ENCODE results near the gene TPM4.
A peak's percentile ranks its signal among the peaks of the same experiment; 100 is the strongest.

Gene TPM4

DNA sequence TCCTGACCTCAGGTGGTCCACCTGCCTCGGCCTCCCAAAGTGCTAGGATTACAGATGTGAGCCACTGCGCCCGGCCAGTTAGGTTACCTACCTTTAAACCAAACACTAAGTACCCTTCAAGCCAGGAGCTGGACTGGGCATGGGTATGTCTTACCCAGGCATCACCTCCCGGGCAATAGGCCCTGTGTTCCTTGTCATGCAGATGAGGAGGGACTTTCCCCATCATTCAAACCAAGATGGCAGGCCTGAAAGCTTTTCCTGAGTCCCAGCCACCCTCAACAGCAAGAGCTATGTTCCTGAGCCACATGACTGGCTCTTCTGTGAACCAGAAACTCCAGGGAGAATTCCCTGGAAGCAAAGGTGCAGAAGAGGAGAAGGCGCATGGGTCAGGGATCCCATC, 44.8 kb downstream of the TPM4 start:
- no peak overlapping the region for H3K4me3 ChIP-seq (ENCODE audit: low read depth, low read length)
- TF ChIP-seq, protein P1, sequence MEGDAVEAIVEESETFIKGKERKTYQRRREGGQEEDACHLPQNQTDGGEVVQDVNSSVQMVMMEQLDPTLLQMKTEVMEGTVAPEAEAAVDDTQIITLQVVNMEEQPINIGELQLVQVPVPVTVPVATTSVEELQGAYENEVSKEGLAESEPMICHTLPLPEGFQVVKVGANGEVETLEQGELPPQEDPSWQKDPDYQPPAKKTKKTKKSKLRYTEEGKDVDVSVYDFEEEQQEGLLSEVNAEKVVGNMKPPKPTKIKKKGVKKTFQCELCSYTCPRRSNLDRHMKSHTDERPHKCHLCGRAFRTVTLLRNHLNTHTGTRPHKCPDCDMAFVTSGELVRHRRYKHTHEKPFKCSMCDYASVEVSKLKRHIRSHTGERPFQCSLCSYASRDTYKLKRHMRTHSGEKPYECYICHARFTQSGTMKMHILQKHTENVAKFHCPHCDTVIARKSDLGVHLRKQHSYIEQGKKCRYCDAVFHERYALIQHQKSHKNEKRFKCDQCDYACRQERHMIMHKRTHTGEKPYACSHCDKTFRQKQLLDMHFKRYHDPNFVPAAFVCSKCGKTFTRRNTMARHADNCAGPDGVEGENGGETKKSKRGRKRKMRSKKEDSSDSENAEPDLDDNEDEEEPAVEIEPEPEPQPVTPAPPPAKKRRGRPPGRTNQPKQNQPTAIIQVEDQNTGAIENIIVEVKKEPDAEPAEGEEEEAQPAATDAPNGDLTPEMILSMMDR (conservative IDR thresholded peaks at IDR 0.05; ENCODE audit: low read depth, low read length), result no peak
- no peak for DNase-seq (ENCODE audit: low read depth)

DNA sequence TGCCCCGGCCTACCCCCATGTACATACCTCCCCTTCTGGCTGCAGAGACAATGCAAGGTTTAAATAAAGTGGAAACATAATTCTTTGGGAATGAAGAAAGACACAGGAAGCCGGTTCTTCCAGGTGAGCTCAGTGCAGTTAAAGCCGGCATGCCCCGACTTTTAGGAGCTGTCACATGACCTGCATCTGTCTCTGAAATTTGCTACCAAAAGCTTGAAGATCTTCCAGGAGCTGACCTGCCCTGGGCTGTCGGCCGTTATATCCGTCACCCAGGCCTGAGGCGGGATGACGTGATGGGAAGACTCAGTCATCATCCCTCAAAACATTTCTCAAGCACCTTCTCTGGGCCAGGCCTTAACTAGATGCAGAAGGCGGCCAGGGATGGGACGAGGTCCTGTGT, 45.7 kb downstream of the TPM4 start:
- TF ChIP-seq, protein P1 (conservative IDR thresholded peaks at IDR 0.05; ENCODE audit: low read depth, low read length), result no peak
- no peak for DNase-seq (ENCODE audit: low read depth)
- H3K4me3 ChIP-seq (ENCODE audit: low read depth, low read length), result no peak overlapping the region

DNA sequence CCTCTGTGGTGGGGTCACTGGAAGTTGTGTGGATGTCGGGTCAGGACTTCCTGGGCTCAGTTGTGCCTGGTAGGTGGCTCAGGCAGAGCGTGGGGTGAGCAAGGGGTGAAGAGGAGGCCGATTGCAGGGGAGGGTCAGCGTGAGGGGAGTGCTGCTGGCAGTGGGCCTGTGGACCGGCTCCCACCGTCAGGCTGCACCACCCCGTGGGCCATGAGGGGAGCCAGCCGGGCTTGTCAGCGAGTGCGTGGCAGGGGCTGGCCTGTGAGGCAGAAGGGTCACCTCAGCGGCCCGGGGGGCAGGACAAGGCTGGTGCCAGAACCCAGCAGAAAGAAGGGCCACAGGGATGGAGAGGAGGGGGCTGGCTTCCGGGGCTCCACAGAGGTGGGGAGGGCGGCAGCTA, 48.7 kb downstream of the TPM4 start:
- no peak overlapping the region for H3K4me3 ChIP-seq (ENCODE audit: low read depth, low read length)
- DNase-seq (ENCODE audit: low read depth), result no peak
- TF ChIP-seq, protein P1 (conservative IDR thresholded peaks at IDR 0.05; ENCODE audit: low read depth, low read length), result no peak

DNA sequence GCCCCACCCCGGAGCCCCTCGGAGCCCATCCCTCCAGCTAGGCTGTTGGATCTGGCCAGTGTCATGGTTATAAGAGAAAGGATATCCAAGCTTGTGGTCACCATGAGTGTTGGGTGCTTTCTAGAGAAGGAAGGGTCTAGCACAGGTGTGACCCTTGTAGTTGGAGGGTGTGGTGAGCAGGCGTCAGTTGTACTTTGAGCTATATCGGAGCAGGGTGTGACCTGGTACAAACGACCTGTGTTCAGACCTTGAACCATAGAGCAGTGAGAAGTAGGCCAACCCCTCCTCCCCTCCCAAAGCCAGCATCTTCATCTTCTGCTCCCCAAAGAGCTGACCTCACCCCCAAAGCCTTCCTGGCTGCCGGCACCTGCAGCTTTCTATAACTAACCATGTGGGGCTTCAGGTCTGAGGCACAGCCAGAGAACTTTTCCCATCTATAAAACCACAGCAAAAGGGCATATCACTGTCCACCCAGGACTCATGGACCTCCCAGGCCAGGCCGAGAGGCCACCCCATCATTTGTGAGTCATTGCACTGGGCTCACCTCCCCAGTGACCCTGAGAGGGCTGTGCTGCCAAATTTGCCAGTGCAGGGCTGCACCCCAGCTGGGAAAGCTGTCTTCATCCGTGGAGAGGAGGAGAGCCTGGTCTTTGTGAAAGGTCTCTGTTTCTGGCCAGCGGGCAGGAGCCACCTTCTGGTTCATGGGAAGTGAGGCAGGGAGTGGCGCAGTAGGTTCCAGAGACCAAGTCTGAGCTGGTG, 49.6 kb downstream of the TPM4 start:
- TF ChIP-seq, protein P1 (conservative IDR thresholded peaks at IDR 0.05; ENCODE audit: low read depth, low read length), result peak; percentile 6
- no peak for DNase-seq (ENCODE audit: low read depth)
- H3K4me3 ChIP-seq (ENCODE audit: low read depth, low read length), result no peak overlapping the region

DNA sequence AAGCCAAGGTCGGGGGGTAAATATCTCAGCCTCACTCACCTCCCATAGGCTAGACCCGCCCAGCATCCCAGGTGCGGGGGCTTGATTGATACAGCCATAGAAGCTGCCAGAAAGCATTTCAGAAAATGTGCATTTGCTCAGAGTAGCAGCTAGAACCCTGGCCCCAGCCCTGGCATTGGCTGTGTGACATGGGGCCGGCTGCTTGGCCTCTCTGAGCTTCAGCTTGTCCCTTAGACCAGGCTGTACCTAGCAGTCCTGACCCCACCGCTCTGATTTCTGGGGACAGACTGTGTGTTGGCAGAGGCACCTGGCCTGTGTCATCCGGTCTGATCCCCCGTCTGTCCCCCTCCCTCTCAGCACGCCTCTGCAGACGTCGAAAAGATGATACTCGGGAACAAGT, 50.8 kb downstream of the TPM4 start:
- no peak overlapping the region for H3K4me3 ChIP-seq (ENCODE audit: low read depth, low read length)
- DNase-seq (ENCODE audit: low read depth), result no peak
- TF ChIP-seq, protein P1 (conservative IDR thresholded peaks at IDR 0.05; ENCODE audit: low read depth, low read length), result no peak

DNA sequence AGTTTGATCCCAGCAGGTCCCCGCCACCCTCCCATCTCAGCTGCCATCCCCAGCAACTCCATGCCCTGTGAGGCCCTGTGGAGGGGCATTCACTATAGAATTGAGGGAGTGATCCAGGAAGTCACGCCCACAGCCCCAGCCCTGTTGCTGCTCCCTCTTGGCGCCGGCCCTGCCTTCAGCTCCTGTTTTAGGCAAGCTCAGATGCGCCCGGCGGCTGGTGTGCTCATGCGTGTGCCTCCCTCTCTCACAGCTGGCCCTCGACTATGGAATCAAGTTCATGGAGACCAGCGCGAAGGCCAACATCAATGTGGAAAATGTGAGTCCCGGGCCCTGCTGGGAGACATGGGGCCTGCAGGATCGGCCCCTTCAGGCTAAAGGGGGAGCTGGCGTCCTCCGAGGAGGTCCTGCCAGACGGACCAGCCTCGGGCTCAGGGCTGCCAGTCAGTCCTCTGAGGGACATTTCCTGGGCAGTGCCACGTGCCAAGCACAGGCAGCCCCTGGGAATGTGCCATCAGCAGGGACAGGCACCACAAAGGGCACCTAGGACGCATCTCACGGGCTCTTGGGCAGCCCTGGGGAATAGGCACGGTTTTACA, 51.6 kb downstream of the TPM4 start:
- no peak for DNase-seq (ENCODE audit: low read depth)
- TF ChIP-seq, protein P1 (conservative IDR thresholded peaks at IDR 0.05; ENCODE audit: low read depth, low read length), result no peak
- H3K4me3 ChIP-seq (ENCODE audit: low read depth, low read length), result no peak overlapping the region

DNA sequence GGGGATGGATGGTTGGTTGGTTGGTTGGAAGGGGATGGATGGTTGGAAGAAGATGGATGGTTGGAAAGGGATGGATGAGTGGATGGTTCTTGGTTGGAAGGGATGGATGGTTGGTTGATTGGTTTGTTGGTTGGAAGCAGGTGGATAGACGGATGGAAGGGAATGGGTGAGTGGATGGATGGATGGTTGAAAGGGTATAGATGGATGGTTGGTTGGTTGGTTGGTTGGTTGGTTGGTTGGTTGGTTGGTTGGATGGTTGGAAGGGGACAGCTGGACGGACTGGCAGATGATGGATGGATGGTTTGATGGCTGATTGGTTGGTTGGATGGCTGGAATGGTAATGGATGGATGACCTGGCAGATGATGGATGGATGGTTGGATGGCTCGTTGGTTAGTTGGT, 55.4 kb downstream of the TPM4 start:
- no peak overlapping the region for H3K4me3 ChIP-seq (ENCODE audit: low read depth, low read length)
- DNase-seq (ENCODE audit: low read depth), result no peak
- TF ChIP-seq, protein P1 (conservative IDR thresholded peaks at IDR 0.05; ENCODE audit: low read depth, low read length), result no peak
